WI38 (cell line): ENCODE data around the gene AGBL4.
"Not testable (repeated sequence)": the region's sequence is repeated elsewhere in the genome, so short reads cannot be mapped to it uniquely, and the experiment has no call there.

Source experiments
- H3K4me3 ChIP-seq: 2 replicates; pipeline ENCODE4 v1.5.1; 2011; ENCODE audit warnings: low read depth, mild to moderate bottlenecking, control low read depth, low read length
- TF ChIP-seq, protein P1 (sequence below): IDR thresholded peaks from 2 replicates; pipeline ENCODE4 v1.5.1; 2012; ENCODE audit warnings: low read depth, mild to moderate bottlenecking, control low read depth, low read length

The AGBL4 gene

GRCh38 chr1:48524892-48525467, 1498.8 kb downstream of the AGBL4 start:
- TF ChIP-seq, protein P1, sequence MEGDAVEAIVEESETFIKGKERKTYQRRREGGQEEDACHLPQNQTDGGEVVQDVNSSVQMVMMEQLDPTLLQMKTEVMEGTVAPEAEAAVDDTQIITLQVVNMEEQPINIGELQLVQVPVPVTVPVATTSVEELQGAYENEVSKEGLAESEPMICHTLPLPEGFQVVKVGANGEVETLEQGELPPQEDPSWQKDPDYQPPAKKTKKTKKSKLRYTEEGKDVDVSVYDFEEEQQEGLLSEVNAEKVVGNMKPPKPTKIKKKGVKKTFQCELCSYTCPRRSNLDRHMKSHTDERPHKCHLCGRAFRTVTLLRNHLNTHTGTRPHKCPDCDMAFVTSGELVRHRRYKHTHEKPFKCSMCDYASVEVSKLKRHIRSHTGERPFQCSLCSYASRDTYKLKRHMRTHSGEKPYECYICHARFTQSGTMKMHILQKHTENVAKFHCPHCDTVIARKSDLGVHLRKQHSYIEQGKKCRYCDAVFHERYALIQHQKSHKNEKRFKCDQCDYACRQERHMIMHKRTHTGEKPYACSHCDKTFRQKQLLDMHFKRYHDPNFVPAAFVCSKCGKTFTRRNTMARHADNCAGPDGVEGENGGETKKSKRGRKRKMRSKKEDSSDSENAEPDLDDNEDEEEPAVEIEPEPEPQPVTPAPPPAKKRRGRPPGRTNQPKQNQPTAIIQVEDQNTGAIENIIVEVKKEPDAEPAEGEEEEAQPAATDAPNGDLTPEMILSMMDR, result no peak
- no peak overlapping the region for H3K4me3 ChIP-seq

DNA sequence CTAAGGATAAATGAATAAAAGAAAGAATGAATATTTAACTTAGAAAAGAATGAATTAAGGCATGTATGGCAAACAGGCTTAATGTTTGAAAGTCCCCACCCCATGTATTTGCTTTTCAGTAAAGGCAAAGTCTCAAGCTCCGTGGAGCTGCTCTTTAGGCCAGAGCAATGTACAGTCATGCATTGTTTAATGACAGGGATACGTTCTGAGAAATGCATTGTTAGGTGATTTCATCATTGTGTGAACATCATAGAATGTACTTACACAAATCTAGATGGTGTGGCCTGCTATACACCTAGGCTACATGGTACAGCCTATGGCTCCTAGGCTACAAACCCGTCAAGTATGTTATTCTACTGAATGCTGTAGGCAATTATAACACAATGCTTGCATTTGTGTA, 1500.2 kb downstream of the AGBL4 start:
- TF ChIP-seq, protein P1, result no peak
- no peak overlapping the region for H3K4me3 ChIP-seq

GRCh38 chr1:48519896-48520295, 1503.9 kb downstream of the AGBL4 start:
- not testable (repeated sequence) for H3K4me3 ChIP-seq

DNA sequence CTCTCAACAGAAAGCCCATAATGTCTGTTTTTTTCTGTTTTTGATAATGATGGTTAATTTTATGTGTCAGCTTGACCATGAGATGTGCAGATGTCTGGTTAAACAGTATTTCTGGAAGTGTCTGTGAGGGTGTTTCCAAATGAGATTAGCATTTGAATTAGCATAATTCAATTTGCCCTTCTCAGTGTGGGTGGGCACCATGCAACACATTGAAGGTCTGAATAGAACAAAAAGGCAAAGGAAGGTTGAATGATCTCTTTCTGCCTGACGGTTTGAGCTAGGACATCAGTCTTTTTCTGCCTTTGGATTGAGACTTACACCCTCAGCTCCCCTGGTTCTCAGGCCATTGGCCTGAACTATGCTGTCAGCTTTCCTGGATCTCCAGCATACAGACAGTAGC, 1516.9 kb downstream of the AGBL4 start:
- TF ChIP-seq, protein P1, result no peak
- H3K4me3 ChIP-seq, result no peak overlapping the region

- TF ChIP-seq, protein P1, result no peak
- H3K4me3 ChIP-seq, result no peak overlapping the region
Measured at GRCh38 chr1:48500541-48501450, 1523.0 kb downstream of the AGBL4 start.

GRCh38 chr1:48499211-48499735, 1524.5 kb downstream of the AGBL4 start:
- no peak overlapping the region for H3K4me3 ChIP-seq
- TF ChIP-seq, protein P1, result no peak

DNA sequence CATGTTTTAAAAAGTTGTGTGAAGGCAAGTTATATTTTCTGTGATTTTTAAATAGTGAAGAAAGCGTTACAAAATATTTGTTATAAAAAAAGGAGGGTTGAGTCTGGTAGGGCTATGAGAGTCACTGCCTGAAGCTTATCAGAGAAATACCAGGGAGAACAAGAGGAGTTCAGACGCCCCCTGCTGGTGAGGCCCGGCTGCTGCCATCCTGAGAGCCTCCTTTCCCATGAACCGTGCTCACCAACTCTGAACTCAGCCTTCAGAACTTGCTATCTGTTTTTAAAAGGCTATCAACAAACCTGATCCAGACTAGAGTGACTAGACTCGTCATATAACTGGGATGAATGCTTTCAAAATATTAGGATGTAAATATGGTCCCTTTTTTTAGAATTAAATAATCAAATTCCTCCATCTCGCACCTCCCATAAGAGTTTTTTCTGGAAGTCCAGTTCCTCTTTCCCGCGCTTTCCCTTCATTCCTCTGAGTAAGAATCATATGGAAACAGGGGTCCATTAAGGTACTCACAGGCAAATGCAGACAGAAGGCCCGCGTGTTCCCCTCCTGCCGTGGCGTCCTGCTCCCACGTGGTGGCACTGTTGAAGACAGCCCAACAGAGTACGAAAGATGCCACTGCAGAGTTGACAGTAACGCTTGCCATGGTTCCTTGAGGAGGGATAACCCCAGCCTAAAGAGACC, 1525.5 kb downstream of the AGBL4 start:
- no peak overlapping the region for H3K4me3 ChIP-seq
- TF ChIP-seq, protein P1, result peak; percentile 40
